Endothelial cell (in vitro differentiated cells): Measurements from ENCODE around the gene OR2H1. TPM values are rescaled to one million over a fixed set of nuclear protein-coding genes. Genes with fewer than 3 reads are reported as not detected.

Experiments used
- DNase-seq: peaks from one replicate; pipeline ENCODE4 v3.0.0; 2021; ENCODE audit warnings: low spot score
- H3K27ac Mint-ChIP-seq: one replicate; pipeline ENCODE4 v1.8.0; 2021; ENCODE audit warnings: mixed read lengths, inconsistent platforms; ENCODE audit not compliant: unreplicated experiment
- H3K27me3 Mint-ChIP-seq: one replicate; pipeline ENCODE4 v1.8.0; 2021; ENCODE audit warnings: mild to moderate bottlenecking, moderate library complexity, mixed read lengths, inconsistent platforms; ENCODE audit not compliant: unreplicated experiment
- H3K36me3 Mint-ChIP-seq: one replicate; pipeline ENCODE4 v1.8.0; 2021; ENCODE audit warnings: mild to moderate bottlenecking, low read depth, mixed read lengths, inconsistent platforms; ENCODE audit not compliant: unreplicated experiment
- H3K4me1 Mint-ChIP-seq: one replicate; pipeline ENCODE4 v1.8.0; 2021; ENCODE audit warnings: mild to moderate bottlenecking, mixed read lengths, inconsistent platforms; ENCODE audit not compliant: unreplicated experiment
- H3K4me3 Mint-ChIP-seq: one replicate; pipeline ENCODE4 v1.8.0; 2021; ENCODE audit warnings: mild to moderate bottlenecking, mixed read lengths, inconsistent platforms; ENCODE audit not compliant: unreplicated experiment
- H3K9me3 Mint-ChIP-seq: one replicate; pipeline ENCODE4 v1.8.0; 2021; ENCODE audit warnings: mixed read lengths, inconsistent platforms; ENCODE audit not compliant: unreplicated experiment
- total RNA-seq: library from RNA; stranded (reverse); fragmentation: NEBNext Ultra II Directional; extraction: Animal tissue kit (Norgen Biotek cat#: 25700); gene quantifications from one replicate; pipeline ENCODE4 v1.2.1, GENCODE V29; 2021; ENCODE audit not compliant: unreplicated experiment
- TF ChIP-seq, protein P1 (sequence below): fragments of 200-600 bp; sonication (generic); IDR thresholded peaks from one replicate; pipeline ENCODE4 v1.5.0; 2021; ENCODE audit warnings: antibody characterized with exemption; ENCODE audit not compliant: unreplicated experiment

Gene OR2H1
- total RNA-seq, 1 donor from 2014 or later, result not detected

DNA sequence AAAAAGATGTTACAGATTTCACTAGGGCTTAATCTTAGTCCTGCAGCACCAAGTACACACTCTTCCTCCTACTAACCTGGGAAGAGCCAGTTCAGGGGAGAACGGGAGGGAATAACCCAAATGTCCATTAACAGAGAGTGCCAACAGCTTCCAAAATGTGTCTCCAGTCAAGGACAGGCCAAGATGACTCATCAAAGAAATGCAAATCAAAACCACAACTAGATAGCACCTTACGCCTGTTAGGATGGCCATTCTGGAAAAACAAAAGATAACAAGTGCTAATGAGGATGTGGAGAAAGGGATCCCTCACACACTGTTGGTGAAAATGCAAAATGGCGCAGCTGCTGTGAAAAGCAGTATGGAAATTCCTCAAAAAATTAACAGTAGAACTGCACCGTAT, 34.6 kb downstream of the OR2H1 start:
- H3K27me3 Mint-ChIP-seq, result no peaks in the 10 kb centered on the region
- no peak overlapping the region for H3K27ac Mint-ChIP-seq
- peaks cover 5% of the 10 kb centered on the region for H3K4me1 Mint-ChIP-seq
- no peaks in the 10 kb centered on the region for H3K9me3 Mint-ChIP-seq
- H3K36me3 Mint-ChIP-seq, result no peaks in the 10 kb centered on the region
- no peak overlapping the region for H3K4me3 Mint-ChIP-seq
- DNase-seq, result no peak
- TF ChIP-seq, protein P1, sequence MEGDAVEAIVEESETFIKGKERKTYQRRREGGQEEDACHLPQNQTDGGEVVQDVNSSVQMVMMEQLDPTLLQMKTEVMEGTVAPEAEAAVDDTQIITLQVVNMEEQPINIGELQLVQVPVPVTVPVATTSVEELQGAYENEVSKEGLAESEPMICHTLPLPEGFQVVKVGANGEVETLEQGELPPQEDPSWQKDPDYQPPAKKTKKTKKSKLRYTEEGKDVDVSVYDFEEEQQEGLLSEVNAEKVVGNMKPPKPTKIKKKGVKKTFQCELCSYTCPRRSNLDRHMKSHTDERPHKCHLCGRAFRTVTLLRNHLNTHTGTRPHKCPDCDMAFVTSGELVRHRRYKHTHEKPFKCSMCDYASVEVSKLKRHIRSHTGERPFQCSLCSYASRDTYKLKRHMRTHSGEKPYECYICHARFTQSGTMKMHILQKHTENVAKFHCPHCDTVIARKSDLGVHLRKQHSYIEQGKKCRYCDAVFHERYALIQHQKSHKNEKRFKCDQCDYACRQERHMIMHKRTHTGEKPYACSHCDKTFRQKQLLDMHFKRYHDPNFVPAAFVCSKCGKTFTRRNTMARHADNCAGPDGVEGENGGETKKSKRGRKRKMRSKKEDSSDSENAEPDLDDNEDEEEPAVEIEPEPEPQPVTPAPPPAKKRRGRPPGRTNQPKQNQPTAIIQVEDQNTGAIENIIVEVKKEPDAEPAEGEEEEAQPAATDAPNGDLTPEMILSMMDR, result no peak

- H3K27ac Mint-ChIP-seq, result no peak overlapping the region
- peaks cover 5% of the 10 kb centered on the region for H3K4me1 Mint-ChIP-seq
- TF ChIP-seq, protein P1, result no peak
Observed at GRCh38 chr6:29493261-29493660, 36.3 kb downstream of the OR2H1 start.

DNA sequence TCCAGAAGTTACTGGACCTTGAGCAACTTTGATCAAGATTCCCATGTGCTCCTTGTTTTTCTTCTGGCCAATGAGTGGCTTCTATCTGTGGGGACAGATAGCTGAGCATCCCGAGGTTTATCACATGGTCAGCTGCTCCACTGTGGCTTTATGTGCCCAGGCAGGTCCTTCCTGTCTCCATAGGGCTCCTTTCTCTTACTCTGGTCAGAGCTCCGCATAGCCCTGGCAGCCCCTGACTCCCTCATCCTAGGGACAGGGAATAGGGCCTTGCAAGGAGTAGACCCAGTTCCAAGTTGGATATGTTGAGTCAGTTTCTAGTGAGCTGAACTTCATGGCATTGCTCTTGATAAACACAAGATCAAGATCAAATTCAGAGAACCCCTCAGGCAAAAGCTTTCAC, 37.2 kb downstream of the OR2H1 start:
- H3K4me1 Mint-ChIP-seq, result peaks cover 5% of the 10 kb centered on the region
- H3K27ac Mint-ChIP-seq, result no peak overlapping the region
- H3K36me3 Mint-ChIP-seq, result no peaks in the 10 kb centered on the region
- TF ChIP-seq, protein P1, result no peak
- DNase-seq, result no peak
- H3K9me3 Mint-ChIP-seq, result no peaks in the 10 kb centered on the region
- no peak overlapping the region for H3K4me3 Mint-ChIP-seq
- H3K27me3 Mint-ChIP-seq, result no peaks in the 10 kb centered on the region

More at GRCh38 chr6:29493261-29493660, 36.3 kb downstream of the OR2H1 start:
- Mint-ChIP-seq H3K27me3 (no peaks in the 10 kb centered on the region), H3K4me3 (no peak overlapping the region), H3K36me3 (no peaks in the 10 kb centered on the region), H3K9me3 (no peaks in the 10 kb centered on the region)
- no peak for DNase-seq

DNA sequence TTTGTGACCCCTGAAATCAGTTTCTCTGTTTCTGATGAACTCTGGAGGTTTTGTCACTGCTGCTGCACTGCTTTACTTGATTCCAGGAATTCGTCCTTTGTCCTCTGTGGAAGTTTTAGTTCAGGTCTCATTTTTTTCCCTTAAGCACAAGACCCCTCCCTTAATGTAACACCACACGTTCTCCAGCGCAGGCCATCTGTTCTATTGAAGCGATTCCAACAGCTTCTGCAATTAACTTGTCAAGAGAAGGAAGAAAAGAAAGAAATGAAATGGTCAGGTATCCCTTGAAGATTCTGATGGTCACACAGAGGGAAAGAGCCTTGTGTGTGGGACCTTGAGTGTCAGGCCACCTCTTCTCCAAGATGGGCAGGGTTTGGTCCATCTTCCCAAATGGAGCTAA, 38.6 kb downstream of the OR2H1 start:
- Mint-ChIP-seq H3K4me1 (peaks cover 5% of the 10 kb centered on the region), H3K36me3 (no peaks in the 10 kb centered on the region), H3K4me3 (no peak overlapping the region), H3K9me3 (no peaks in the 10 kb centered on the region), H3K27ac (no peak overlapping the region), H3K27me3 (no peaks in the 10 kb centered on the region)
- TF ChIP-seq, protein P1, result no peak
- DNase-seq, result no peak

DNA sequence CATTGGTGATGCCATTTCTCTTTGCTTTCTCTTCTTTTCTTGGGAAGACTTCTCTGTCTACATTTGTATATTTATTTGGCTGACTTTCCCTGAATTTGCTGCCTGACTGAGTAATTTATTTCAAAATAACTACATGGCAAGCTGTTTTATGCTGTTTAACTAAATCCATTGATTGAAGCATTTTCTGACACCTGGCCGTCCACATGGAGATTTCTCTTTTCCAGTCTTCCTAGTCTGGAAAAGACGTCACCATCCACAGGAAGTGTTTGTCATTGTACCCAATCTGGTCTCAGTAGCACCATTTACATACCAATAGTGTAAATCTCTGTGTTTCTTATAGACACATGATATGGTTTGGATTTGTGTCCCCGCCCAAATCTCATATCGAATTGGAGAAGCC, 40.0 kb downstream of the OR2H1 start:
- no peak for DNase-seq
- TF ChIP-seq, protein P1, result no peak
- Mint-ChIP-seq H3K27ac (no peak overlapping the region), H3K27me3 (no peaks in the 10 kb centered on the region), H3K4me1 (peaks cover 5% of the 10 kb centered on the region), H3K36me3 (no peaks in the 10 kb centered on the region), H3K4me3 (no peak overlapping the region), H3K9me3 (no peaks in the 10 kb centered on the region)
